ENCODE results near the gene SRBD1.

The SRBD1 gene

DNA sequence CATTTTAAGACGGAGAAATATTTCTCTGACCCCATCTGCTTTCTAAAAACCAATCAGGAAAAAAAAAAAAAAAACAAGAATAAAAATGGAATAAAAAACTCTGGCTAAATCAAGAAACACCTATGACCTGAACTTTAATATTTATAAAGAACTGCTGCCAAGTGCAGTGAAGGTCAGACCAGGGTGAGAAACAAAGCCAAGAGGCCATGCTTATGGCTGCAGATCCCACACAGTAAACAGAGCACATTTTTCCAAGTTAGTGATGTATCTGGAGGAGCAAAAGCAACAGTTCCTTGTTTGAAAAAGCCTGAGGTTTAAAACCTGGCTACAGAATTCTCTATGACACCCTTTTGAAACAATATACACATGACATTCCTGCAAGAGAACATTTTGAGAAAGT is 242.3 kb downstream of the SRBD1 start:
- no peak for DNase-seq (ENCODE audit: low read depth)

- DNase-seq (ENCODE audit: low read depth): no peak
Measured at GRCh38 chr2:45361666-45362065, 249.4 kb downstream of the SRBD1 start.

GRCh38 chr2:45354776-45355175 is 256.3 kb downstream of the SRBD1 start:
- DNase-seq (ENCODE audit: low read depth): no peak

DNA sequence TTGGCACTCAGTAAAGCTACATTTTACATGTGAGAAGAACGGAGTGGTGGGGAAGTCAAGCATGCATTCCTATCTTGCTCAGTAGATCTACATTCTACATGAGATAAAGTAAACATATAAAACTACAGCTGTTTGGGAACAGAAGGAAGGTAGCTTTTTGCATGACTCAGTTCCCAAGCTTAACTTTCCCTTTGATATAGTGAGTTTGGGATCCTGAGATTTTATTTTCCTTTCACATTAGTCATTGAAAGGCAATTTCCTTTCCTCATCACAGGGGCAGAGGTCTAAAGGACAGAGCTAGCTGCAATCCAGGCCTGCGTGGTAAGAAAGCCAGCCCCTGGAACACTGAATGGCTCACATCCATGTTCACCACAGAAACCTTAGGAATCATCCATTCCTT is 257.2 kb downstream of the SRBD1 start:
- DNase-seq (ENCODE audit: low read depth): no peak

DNA sequence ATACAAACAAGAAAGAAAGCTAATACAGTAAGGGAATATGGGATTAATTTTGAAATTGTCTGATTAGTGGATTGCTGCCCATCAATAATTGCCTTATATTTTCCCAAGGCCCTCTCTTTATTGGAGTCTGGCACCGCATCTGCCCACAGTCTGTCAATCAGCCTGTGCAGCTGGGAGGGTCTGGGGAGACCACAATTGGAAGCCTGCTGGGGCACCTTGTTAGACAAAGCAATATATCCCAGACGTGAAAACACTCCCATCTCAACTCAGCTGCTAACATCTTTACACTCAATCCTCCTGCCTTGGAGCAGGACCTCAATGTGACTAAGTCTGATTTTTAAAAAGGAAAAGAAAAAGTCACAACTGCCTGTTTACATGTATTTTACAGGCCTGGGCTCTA is 258.6 kb downstream of the SRBD1 start:
- DNase-seq (ENCODE audit: low read depth): no peak

GRCh38 chr2:45345331-45346234 is 265.5 kb downstream of the SRBD1 start:
- no peak for DNase-seq (ENCODE audit: low read depth)

GRCh38 chr2:45344502-45344901 is 266.6 kb downstream of the SRBD1 start:
- DNase-seq (ENCODE audit: low read depth): no peak

GRCh38 chr2:45344071-45344470 is 267.0 kb downstream of the SRBD1 start:
- DNase-seq (ENCODE audit: low read depth): no peak

DNA sequence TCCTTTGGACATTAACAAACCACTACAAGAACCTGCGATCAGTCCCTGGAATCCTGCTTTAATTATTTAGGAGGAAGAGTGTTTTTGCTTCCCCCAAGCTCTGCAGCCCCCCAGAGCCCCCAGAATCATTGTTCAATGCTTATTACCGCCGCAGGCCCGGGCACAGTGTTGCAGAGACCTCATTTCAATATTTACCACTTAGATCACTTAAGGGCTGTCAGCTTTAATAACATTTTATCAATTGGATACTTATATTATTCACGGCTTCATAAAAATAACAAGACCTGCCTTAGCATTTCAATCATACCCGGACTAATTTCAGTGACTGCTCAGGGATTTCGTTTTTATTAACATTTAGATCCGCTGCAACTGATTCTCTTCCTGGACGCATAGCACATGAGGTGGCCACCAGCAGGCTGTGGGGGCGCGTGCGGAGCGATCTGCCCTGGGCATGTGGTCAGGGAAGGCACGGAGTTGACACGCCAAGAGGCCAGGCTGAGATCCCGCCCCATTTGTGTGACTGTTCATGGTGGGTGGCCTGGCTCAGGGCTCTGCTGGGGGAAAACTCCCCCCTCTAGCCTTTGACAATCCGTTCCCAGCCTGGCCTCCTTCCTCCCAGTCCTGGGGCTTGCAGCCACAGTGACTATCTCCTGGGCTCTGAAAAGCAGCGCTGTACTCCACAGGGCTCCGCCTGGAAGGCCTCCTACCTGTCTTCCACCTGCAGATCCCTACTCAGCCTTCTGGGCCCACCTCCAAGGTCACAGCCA is 267.6 kb downstream of the SRBD1 start:
- DNase-seq (ENCODE audit: low read depth): no peak

- no peak for DNase-seq (ENCODE audit: low read depth)
Measured at GRCh38 chr2:45340318-45340717, 270.7 kb downstream of the SRBD1 start.

GRCh38 chr2:45339253-45339652 is 271.8 kb downstream of the SRBD1 start:
- DNase-seq (ENCODE audit: low read depth): no peak

All from activated T-cell treated with anti-CD3 and anti-CD28 coated beads for 48 hours (primary cell).